ENCODE data around the gene CMTM3.
"Not testable (repeated sequence)": the region's sequence is repeated elsewhere in the genome, so short reads cannot be mapped to it uniquely, and the experiment has no call there.

The CMTM3 gene

GRCh38 chr16:66581246-66581952 lies 23.1 kb upstream of the CMTM3 start:
- no peak for DNase-seq (ENCODE audit: low read depth in 1 of 2, low spot score in 1 of 2)

- no peak for DNase-seq (ENCODE audit: low read depth in 1 of 2, low spot score in 1 of 2)
Observed at GRCh38 chr16:66585481-66586239, 18.8 kb upstream of the CMTM3 start.

GRCh38 chr16:66587881-66588600 lies 16.5 kb upstream of the CMTM3 start:
- no peak for DNase-seq (ENCODE audit: low read depth in 1 of 2, low spot score in 1 of 2)

GRCh38 chr16:66588981-66589713 lies 15.4 kb upstream of the CMTM3 start:
- peak; percentile 21 to 48 for DNase-seq (ENCODE audit: low read depth in 1 of 2, low spot score in 1 of 2)

- no peak for DNase-seq (ENCODE audit: low read depth in 1 of 2, low spot score in 1 of 2)
Observed at GRCh38 chr16:66590322-66590721, 14.2 kb upstream of the CMTM3 start.

GRCh38 chr16:66591018-66591417 lies 13.5 kb upstream of the CMTM3 start:
- DNase-seq (ENCODE audit: low read depth in 1 of 2, low spot score in 1 of 2), result no peak

- DNase-seq (ENCODE audit: low read depth in 1 of 2, low spot score in 1 of 2), result no peak
Observed at GRCh38 chr16:66592241-66592640, 12.3 kb upstream of the CMTM3 start.

GRCh38 chr16:66592814-66593213 lies 11.7 kb upstream of the CMTM3 start:
- no peak for DNase-seq (ENCODE audit: low read depth in 1 of 2, low spot score in 1 of 2)

- DNase-seq (ENCODE audit: low read depth in 1 of 2, low spot score in 1 of 2), result no peak
Observed at GRCh38 chr16:66594739-66595138, 9.8 kb upstream of the CMTM3 start.

- DNase-seq (ENCODE audit: low read depth in 1 of 2, low spot score in 1 of 2), result not testable (repeated sequence)
Observed at GRCh38 chr16:66596559-66596958, 7.9 kb upstream of the CMTM3 start.

- DNase-seq (ENCODE audit: low read depth in 1 of 2, low spot score in 1 of 2), result no peak
Observed at GRCh38 chr16:66596986-66597848, 7.3 kb upstream of the CMTM3 start.

GRCh38 chr16:66598111-66598510 lies 6.4 kb upstream of the CMTM3 start:
- no peak for DNase-seq (ENCODE audit: low read depth in 1 of 2, low spot score in 1 of 2)

GRCh38 chr16:66599726-66600125 lies 4.8 kb upstream of the CMTM3 start:
- DNase-seq (ENCODE audit: low read depth in 1 of 2, low spot score in 1 of 2), result no peak

GRCh38 chr16:66600477-66600876 lies 4.0 kb upstream of the CMTM3 start:
- DNase-seq (ENCODE audit: low read depth in 1 of 2, low spot score in 1 of 2), result no peak

GRCh38 chr16:66601471-66601870 lies 3.0 kb upstream of the CMTM3 start:
- no peak for DNase-seq (ENCODE audit: low read depth in 1 of 2, low spot score in 1 of 2)

- DNase-seq (ENCODE audit: low read depth in 1 of 2, low spot score in 1 of 2), result peak; percentile 42 to 58
Observed at GRCh38 chr16:66603537-66604375, 748 bp upstream of the CMTM3 start.

GRCh38 chr16:66605177-66605978 lies 874 bp downstream of the CMTM3 start:
- peak in 1 of 2 donors; percentile 22 for DNase-seq (ENCODE audit: low read depth in 1 of 2, low spot score in 1 of 2)

- no peak for DNase-seq (ENCODE audit: low read depth in 1 of 2, low spot score in 1 of 2)
Observed at GRCh38 chr16:66605979-66606751, 1.7 kb downstream of the CMTM3 start.
